LNCAP (cell line): ENCODE results near the gene SLC27A3.

Source experiments
- CTCF ChIP-seq: fragments of 450-650 bp; IDR thresholded peaks from 2 replicates; pipeline ENCODE4 v1.5.1; 2017; ENCODE audit warnings: mild to moderate bottlenecking

SLC27A3 gene

GRCh38 chr1:153801786-153802697, 26.8 kb downstream of the SLC27A3 start:
- TF ChIP-seq CTCF = no peak

- no peak for TF ChIP-seq CTCF
These were observed 28.4 kb downstream of the SLC27A3 start for GRCh38 chr1:153803470-153804056.

GRCh38 chr1:153804112-153804511, 28.9 kb downstream of the SLC27A3 start:
- TF ChIP-seq CTCF = no peak

- no peak for TF ChIP-seq CTCF
These were observed 30.0 kb downstream of the SLC27A3 start for GRCh38 chr1:153805042-153805745.

GRCh38 chr1:153805886-153806719, 30.9 kb downstream of the SLC27A3 start:
- no peak for TF ChIP-seq CTCF

- TF ChIP-seq CTCF = no peak
These were observed 41.2 kb downstream of the SLC27A3 start for GRCh38 chr1:153816283-153816889.
